SK-N-SH (cell line): Measurements from ENCODE around the gene EMCN.

ENCODE experiments used
- CTCF ChIP-seq: fragments of 200-600 bp; sonication (generic); IDR thresholded peaks from 2 replicates; pipeline ENCODE4 v1.6.1; 2017; ENCODE audit warnings: antibody characterized with exemption, mild to moderate bottlenecking, moderate library complexity
- FOSL2 ChIP-seq: IDR thresholded peaks from 2 replicates; pipeline ENCODE4 v1.4.0; 2012; ENCODE audit warnings: low read depth, mild to moderate bottlenecking, moderate library complexity, borderline replicate concordance
- MAX ChIP-seq: IDR thresholded peaks from 2 replicates; pipeline ENCODE4 v1.4.0; 2012; ENCODE audit warnings: low read depth
- PBX3 ChIP-seq: IDR thresholded peaks from 2 replicates; pipeline ENCODE4; 2012
- POLR2AphosphoS5 ChIP-seq: IDR thresholded peaks from 2 replicates; pipeline ENCODE4 v1.6.1; 2012; ENCODE audit warnings: low read depth, low read length
- RFX5 ChIP-seq: IDR thresholded peaks from 2 replicates; pipeline ENCODE4 v1.6.1; 2012; ENCODE audit warnings: mild to moderate bottlenecking, improper control_type of control experiment, low read length

GRCh38 chr4:100372432-100372831 lies 145.4 kb downstream of the EMCN start:
- TF ChIP-seq CTCF, result peak; percentile 61
- TF ChIP-seq MAX, result no peak
- no peak for TF ChIP-seq FOSL2
- TF ChIP-seq POLR2AphosphoS5, result no peak
- no peak for TF ChIP-seq RFX5
- TF ChIP-seq PBX3, result no peak
